Lower lobe of right lung (tissue), 2 donors: ENCODE measurements around the gene ARHGEF11. TPM values are rescaled to one million over a fixed set of nuclear protein-coding genes. Genes with fewer than 3 reads are reported as not detected.

ENCODE experiments used
- ATAC-seq, 2 donors: fragments of 200-7000 bp; cut with Tn5 transposase; one replicate each; pipeline ENCODE4 v1.9.1; 2020 to 2022; ENCODE audit warnings: mild to moderate bottlenecking in 2 of 2, moderate library complexity in 2 of 2
- DNase-seq: peaks from one replicate; pipeline ENCODE4 v3.0.0-alpha.2; 2020
- H3K27ac ChIP-seq: fragments of 200-600 bp; one replicate; pipeline ENCODE4 v1.8.0; 2022
- H3K27me3 ChIP-seq: fragments of 200-600 bp; one replicate; pipeline ENCODE4 v1.8.0; 2022; ENCODE audit warnings: low read depth
- H3K36me3 ChIP-seq: fragments of 200-600 bp; one replicate; pipeline ENCODE4 v1.8.0; 2022; ENCODE audit warnings: mild to moderate bottlenecking
- H3K4me1 ChIP-seq: fragments of 200-600 bp; one replicate; pipeline ENCODE4 v1.8.0; 2022
- H3K4me3 ChIP-seq: fragments of 200-600 bp; one replicate; pipeline ENCODE4 v1.8.0; 2022; ENCODE audit warnings: mild to moderate bottlenecking
- H3K9me3 ChIP-seq: fragments of 200-600 bp; one replicate; pipeline ENCODE4 v1.8.0; 2022
- CTCF ChIP-seq: fragments of 200-600 bp; IDR thresholded peaks from one replicate; pipeline ENCODE4 v1.8.0; 2022; ENCODE audit warnings: antibody characterized with exemption, mild to moderate bottlenecking
- intact Hi-C: fragments of 100-400 bp; cut with DNase I; formaldehyde crosslinking; loops from one replicate; pipeline ENCODE4 v1.11.0; 2022
- total RNA-seq: library from RNA; stranded (reverse); fragmentation: NEBNext Ultra II Directional; extraction: Animal tissue kit (Norgen Biotek cat#: 25700); gene quantifications from one replicate; pipeline ENCODE4 v1.2.1, GENCODE V29; 2021
- donor health status: DM: no; HTN: yes; CAD: no; lungs with severe emphysema.

The ARHGEF11 gene
- total RNA-seq, 1 donor from 2014 or later, result 54.5 TPM

- Histone ChIP-seq H3K27me3 (no peaks in the 10 kb centered on the region), H3K27ac (no peak overlapping the region), H3K36me3 (peaks cover 4% of the 10 kb centered on the region), H3K4me3 (no peak overlapping the region), H3K9me3 (no peaks in the 10 kb centered on the region), H3K4me1 (no peaks in the 10 kb centered on the region)
- ATAC-seq (no peak), DNase-seq (no peak)
- intact Hi-C loops, result no loop called here
- TF ChIP-seq CTCF, result no peak
Measured at GRCh38 chr1:157028674-157029073, 16.9 kb downstream of the ARHGEF11 start.

- no peak for TF ChIP-seq CTCF
- ATAC-seq (peak in 1 of 2 donors; percentile 11), DNase-seq (no peak)
- H3K27me3 ChIP-seq, result no peaks in the 10 kb centered on the region
- no peaks in the 10 kb centered on the region for H3K4me1 ChIP-seq
- H3K36me3 ChIP-seq, result no peaks in the 10 kb centered on the region
- H3K27ac ChIP-seq, result no peak overlapping the region
- intact Hi-C loops, result no loop called here
- H3K4me3 ChIP-seq, result no peak overlapping the region
- peaks cover 12% of the 10 kb centered on the region for H3K9me3 ChIP-seq
Measured at GRCh38 chr1:157025856-157026255, 19.7 kb downstream of the ARHGEF11 start.

- H3K4me1 ChIP-seq, result no peaks in the 10 kb centered on the region
- no peaks in the 10 kb centered on the region for H3K36me3 ChIP-seq
- no peak overlapping the region for H3K27ac ChIP-seq
- DNase-seq, result no peak
- no peak overlapping the region for H3K4me3 ChIP-seq
- intact Hi-C loops, result no loop called here
- no peak for ATAC-seq
- no peak for TF ChIP-seq CTCF
- H3K27me3 ChIP-seq, result no peaks in the 10 kb centered on the region
- peaks cover 14% of the 10 kb centered on the region for H3K9me3 ChIP-seq
Measured at GRCh38 chr1:157025385-157025784, 20.2 kb downstream of the ARHGEF11 start.

GRCh38 chr1:157021688-157022087, 23.9 kb downstream of the ARHGEF11 start:
- Histone ChIP-seq H3K4me3 (no peak overlapping the region), H3K27ac (no peak overlapping the region), H3K36me3 (no peaks in the 10 kb centered on the region), H3K27me3 (no peaks in the 10 kb centered on the region), H3K9me3 (peaks cover 17% of the 10 kb centered on the region), H3K4me1 (no peaks in the 10 kb centered on the region)
- ATAC-seq, result no peak
- no peak for TF ChIP-seq CTCF
- intact Hi-C loops, result no loop called here
- DNase-seq, result no peak

GRCh38 chr1:157019457-157019856, 26.1 kb downstream of the ARHGEF11 start:
- Histone ChIP-seq H3K4me1 (no peaks in the 10 kb centered on the region), H3K9me3 (peaks cover 17% of the 10 kb centered on the region), H3K4me3 (no peak overlapping the region), H3K27me3 (no peaks in the 10 kb centered on the region), H3K27ac (no peak overlapping the region), H3K36me3 (no peaks in the 10 kb centered on the region)
- no peak for ATAC-seq
- intact Hi-C loops, result no loop called here
- no peak for DNase-seq
- no peak for TF ChIP-seq CTCF

GRCh38 chr1:157011845-157012244, 33.7 kb downstream of the ARHGEF11 start:
- no peaks in the 10 kb centered on the region for H3K27me3 ChIP-seq
- H3K4me1 ChIP-seq, result peaks cover 15% of the 10 kb centered on the region
- intact Hi-C loops, result no loop called here
- no peaks in the 10 kb centered on the region for H3K36me3 ChIP-seq
- ATAC-seq (no peak), DNase-seq (no peak)
- H3K4me3 ChIP-seq, result no peak overlapping the region
- no peaks in the 10 kb centered on the region for H3K9me3 ChIP-seq
- H3K27ac ChIP-seq, result no peak overlapping the region
- no peak for TF ChIP-seq CTCF
